GM18526 (cell line): ENCODE data around the gene TBX15.

Source experiments
- POLR2A ChIP-seq: IDR thresholded peaks from 3 replicates; pipeline ENCODE4 v1.6.1; 2011; ENCODE audit not compliant: insufficient read length; ENCODE audit errors: extremely low read depth

The TBX15 gene

DNA sequence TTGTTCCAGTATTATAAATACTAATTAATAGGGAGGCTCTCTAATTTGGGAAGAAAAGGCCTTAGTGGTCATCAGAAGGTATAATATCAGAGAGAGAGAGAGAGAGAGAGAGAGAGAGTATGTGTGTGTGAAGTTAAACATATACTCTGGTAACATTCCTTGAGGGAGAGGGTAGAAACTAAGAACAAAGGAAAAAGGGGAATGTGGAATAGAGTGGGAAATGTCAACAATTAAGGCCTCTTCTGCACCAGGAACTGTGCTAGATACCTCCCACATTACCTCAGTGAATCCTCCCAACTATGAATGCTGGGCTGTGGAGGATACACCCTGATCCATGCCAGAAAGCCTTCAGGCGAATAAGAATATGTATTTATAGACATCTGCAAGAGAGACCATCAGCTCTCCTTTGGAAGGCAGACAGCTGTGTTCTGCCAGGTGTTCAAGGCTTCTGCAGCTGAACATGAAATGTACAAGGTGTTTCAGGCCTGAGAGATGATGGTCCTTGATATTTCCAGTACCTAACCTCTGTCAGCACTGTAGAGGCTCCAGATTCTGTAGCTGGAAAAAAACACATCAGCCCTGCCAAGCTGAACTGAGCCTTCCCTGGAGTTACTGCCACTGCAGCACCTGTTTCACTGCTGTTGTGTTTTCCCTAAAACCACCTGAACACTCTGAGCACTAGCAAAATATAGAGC lies 29.1 kb downstream of the TBX15 start:
- TF ChIP-seq POLR2A = no peak

DNA sequence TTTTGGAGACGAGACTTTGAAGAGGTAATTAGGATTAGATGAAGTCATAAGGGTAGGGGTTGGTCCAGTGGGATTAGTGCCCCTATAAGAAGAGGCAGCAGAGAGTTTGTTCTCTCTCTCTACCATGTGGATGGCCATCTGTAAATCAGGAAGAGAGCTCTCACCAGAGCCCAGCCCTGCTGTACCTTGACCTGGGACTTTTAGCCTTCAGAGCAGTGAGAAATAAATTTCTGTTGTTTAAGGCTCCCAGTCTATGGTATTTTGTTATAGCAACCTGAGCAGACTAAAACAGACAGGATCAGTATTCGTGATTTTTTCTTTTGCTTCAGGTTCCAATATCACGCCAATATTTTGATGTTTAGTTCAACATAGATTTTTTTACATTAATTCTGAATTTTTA lies 30.0 kb downstream of the TBX15 start:
- no peak for TF ChIP-seq POLR2A

DNA sequence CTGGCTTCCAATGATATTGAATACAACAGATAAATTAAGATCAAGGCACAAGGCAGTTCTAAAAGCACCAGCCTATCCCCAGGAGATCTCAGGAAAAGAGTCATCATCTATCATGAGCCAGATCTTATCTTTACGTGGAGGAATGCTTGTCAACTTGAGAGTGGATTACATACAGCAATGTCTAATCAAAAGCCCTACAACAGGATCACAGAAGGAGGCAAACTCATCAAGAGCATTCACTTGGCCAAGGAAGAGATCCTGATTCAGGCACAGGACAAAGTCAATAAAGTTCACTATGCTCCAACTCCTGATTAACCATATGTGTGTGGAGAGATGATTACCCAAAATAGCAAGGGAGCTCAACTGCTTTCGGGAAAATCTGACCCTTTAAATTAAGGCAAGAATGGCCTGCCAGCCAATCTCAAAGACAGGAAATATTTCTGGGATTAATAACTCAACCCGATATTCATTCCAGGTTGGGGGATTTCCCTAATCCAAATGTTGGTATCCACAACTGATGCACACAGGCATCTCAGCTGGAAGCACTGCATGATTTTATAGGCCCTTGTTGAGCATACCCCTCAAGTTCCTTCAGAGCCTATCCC lies 33.7 kb downstream of the TBX15 start:
- TF ChIP-seq POLR2A = no peak

DNA sequence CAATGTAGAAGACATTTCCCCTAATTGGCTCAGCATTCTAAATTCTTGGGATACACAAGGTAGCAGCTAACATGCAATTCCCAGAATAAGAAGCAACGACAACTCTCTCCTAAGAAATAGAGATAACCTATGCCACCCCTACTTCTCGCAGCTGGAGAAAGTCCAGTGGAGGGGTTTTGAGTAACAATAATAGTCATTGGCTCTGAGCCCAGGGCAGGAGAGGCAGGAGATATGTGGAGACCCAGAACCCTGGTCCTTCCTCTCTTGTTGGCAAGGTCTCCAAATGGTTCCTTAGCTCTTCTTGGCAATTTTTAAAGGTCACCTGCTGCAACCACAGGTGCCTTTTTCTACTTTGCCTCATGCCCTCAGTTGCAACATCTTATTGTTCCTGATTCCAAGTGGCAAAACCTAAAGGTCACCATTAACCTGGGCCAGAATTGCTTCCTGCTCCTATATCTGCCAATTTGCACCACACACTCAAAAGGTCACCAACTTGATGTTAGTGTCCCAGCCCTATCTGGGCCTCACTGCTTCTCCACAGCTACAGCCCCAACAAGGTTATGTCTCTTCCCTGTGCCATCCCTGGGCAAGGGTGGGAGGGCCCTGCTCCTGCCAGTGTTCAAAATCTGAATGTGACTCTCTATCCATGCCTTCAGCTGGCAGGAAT lies 36.7 kb downstream of the TBX15 start:
- TF ChIP-seq POLR2A = no peak

DNA sequence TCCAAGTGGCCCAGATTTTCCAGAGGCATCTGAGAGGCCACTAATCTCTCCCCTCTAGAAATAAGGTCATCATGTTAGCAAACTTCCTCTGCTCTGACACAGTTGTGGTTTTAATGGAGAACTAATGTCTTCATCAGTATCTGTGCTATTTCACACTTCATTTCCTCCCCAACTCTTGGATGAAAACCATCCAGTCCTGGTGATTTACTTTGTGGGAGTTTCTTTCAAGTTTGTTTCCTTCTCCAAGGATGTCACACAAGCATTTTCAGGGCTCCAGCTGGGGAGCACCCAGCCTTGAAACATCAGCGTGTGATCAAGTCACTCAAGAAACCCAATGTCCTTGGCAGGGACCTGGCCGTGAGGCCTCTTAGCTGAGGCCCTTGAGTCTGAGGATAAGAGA lies 38.8 kb downstream of the TBX15 start:
- TF ChIP-seq POLR2A = no peak

DNA sequence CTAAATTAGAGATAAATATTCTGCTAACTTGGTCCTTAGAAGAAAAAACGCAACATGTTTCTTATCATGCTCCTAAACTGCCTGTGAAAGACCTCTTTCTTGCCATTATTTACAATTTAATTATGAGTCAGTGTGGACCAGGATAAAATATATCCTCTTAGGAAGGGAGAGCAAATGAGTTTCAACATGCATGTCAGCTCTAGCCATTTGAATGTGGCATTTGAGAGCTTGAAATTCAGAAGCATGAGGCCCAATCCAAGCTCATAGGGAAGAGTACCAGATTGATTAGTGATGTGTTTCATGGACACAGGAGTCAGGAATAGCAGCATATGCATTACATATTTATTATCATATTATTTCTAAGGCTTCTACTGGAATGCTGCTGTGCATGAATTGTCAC lies 39.3 kb downstream of the TBX15 start:
- TF ChIP-seq POLR2A = no peak

DNA sequence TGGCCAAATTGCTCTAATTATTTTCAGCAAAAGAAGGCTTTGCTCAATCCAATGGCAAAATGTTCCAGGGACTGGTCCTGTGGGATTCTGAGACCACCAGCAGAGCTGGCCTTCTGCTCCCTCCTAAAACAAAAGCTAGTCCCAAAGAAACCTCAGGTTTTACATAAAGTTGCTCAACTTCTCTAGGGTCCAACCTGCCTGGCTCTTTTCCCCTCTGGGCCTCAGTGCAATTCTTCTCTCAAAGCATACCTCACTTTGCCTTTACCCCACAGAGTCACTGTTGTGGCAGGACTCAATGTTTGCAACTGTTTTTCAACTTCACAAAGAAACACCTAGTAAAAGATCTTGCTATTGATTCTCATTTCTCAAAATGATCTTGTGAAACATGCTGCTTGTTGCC lies 39.8 kb downstream of the TBX15 start:
- TF ChIP-seq POLR2A = no peak

DNA sequence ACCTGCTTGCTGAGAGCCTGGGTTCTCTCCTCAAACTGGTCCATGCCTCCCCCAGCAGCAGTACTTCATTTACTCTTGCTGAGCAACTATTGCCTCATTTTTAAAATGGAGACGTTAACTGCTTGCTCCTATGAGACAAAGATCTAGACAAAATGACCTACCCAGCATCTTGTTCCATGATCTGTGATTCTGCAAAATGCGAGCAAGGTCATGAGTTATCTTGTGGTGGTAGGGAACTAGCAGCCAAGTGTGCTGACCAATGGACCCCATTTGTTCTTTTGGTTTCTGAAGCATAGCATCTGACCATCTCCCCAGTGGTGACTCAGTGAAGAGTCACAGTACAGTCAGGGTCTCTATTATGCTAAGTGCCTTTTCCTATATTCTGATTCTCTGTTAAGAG lies 40.4 kb downstream of the TBX15 start:
- TF ChIP-seq POLR2A = no peak

DNA sequence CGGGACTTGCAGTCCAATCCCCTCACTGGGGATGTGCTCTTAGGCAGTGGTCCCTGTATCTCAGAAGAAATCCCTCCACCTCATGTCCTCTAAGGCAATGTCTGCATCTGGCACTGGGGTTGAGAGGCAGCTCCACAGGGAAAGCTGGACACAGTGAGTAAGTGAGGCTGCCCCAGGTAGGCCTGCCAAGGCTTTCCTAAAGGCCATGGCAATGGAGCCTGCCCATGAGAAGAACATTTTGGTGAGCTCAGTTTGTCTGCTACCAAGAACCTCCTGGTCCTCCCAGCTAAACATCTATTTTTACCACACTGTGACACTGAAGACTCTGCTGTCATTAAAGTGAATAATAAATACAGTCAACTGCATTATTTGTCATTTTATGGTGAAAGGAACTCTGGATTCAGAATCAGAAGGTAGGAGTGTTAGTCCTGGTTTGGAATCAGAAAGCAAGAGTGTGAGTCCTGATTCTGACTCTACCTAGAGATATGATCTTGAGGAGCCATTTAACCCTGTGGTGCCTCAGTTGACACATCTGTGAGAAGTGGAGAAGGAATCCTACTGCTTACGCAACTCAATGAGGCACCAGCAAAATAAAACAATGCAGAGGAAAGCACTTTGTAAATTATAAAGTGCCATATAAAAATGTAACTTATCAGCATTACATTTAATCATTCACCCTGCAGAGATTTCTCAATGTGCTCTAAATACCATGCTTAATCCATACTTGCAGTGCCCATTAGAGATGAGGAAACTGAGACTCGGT lies 41.0 kb downstream of the TBX15 start:
- TF ChIP-seq POLR2A = no peak

DNA sequence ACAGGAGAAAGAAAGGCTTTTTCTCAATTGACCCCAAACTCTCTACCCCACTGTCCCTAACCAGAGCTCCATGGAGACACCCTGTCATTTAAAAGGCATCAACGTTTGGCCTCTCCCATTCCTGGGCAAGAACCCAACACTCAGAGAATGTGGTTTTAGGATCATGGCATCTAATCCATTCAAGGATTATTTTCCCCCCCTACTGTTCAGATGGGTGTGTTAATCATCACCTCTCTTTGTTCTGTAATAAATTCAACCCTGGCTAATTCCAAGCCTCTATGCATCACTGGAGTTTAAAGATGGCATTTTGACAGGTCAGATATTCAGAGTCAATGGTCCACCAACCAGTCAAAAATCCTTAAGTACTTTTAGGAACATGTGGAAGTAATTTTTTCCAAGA lies 42.7 kb downstream of the TBX15 start:
- TF ChIP-seq POLR2A = no peak

DNA sequence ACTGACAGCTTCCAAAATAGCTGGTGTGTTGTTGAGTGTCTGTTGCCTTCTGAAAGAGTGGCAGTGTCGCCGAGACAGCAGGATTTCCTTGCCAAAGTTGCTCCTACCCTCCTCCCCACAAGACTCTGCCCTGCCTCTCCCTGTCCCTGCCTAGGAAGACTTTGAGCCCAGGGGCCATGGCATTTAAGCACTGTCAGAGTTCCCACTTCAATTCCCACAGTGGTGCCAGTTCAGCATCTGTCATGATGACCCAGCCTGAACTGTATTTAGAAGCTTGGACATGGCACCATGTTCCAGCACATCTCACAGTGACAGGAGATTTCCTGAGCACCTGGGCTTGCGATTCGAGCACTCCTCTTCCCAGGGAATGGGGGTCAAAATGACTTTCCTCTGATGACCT lies 43.6 kb downstream of the TBX15 start:
- no peak for TF ChIP-seq POLR2A

DNA sequence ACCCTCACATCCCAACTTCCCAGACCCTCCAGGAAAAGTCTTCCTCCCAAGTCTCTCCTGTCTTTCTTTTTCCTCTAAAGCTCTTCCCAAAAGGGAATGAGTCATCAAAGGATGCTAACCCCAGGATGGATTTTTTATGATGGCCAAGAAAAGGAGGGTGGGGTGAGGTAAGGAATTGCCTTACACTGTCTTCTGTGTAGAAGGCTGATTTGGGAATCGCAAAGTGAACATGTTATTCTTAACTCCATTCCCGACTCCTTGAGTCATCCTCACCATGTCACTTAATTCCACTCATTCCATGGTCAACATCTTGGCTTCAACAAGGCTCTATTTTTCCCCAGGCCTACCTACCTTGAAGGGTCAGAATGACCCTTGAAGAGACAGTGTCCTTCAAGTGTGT lies 44.0 kb downstream of the TBX15 start:
- no peak for TF ChIP-seq POLR2A

DNA sequence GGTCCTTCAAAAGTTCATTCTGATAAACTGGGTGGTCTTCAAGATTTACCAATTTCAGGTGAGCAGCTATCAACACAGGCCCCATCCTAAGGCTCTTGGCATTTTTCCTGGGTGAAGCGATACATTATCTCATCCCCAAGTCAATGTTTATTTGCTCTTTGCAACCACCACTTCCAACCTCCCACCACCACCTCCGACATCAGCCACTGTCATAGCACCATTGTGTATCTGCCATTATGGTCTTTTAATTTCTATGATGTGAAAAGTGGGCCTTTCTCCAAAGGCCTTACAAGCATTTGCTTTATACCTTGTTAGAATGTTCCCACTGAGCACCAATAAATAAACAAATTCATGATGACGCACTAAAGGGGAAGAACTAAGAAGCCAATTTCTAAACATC lies 47.2 kb downstream of the TBX15 start:
- TF ChIP-seq POLR2A = no peak

DNA sequence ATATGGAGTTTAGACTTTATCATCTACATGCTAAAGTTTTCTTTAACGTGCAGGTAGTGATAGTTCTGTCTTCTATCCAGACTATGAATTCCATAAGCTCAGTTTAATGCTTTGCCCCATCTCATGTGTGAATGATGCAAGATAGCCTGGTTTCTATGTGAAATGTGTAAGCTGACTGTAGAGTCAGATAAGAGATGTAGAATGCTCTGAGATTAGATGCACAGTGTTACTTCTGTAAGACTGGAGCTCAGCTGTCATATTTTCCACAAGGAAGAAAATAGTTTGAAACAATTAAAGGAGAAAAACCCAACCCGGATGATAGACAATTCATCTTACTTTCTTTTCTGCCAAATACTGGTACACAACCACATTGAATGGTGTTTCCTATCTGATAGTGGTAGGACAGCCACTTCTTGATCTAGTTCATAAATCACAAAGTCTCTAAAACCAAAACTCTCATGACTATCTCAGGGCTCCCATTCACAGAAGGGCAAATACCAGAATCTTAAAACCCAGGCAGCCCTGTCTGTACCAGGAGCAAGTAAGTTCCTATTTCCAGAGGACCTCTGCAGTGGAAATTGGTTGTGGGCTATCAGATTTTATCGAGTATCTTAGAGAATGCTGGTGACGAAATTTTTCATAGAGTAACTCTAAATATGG lies 50.6 kb downstream of the TBX15 start:
- TF ChIP-seq POLR2A = no peak

DNA sequence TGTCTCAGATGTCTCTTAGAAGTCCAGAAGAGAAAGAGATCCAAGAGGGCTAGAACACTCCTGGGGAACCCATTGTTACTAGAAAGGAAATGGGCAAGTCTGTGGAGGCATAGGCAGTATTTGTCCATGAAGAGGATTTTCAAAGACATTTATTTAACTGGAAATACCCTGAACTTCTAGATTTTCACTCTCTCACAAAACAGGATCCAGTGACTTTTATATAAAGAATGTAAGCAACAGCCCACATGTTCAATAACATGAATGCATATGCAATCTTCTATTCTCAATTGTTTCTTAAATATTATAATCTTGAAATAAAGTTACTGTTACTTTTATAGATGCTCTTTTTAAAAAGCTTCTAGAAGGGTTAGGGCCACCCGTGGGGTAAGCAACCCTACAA lies 53.4 kb downstream of the TBX15 start:
- no peak for TF ChIP-seq POLR2A
